Glutamatergic neuron (in vitro differentiated cells): ENCODE data around the gene CAMTA1. TPM values are rescaled to one million over a fixed set of nuclear protein-coding genes. Genes with fewer than 3 reads are reported as not detected.
A peak's percentile ranks its signal among the peaks of the same experiment; 100 is the strongest.

ENCODE experiments used
- DNase-seq: peaks from one replicate; pipeline ENCODE4 v3.0.0; 2022
- H3K27ac Mint-ChIP-seq: one replicate; pipeline ENCODE4 v1.8.0; 2020; ENCODE audit warnings: mild to moderate bottlenecking, mixed read lengths, inconsistent platforms; ENCODE audit not compliant: unreplicated experiment
- H3K27me3 Mint-ChIP-seq: one replicate; pipeline ENCODE4 v1.8.0; 2020; ENCODE audit warnings: mild to moderate bottlenecking, moderate library complexity, mixed read lengths, inconsistent platforms; ENCODE audit not compliant: unreplicated experiment
- H3K36me3 Mint-ChIP-seq: one replicate; pipeline ENCODE4 v1.8.0; 2020; ENCODE audit warnings: mild to moderate bottlenecking, mixed read lengths, inconsistent platforms; ENCODE audit not compliant: unreplicated experiment
- H3K4me1 Mint-ChIP-seq: one replicate; pipeline ENCODE4 v1.8.0; 2020; ENCODE audit warnings: mild to moderate bottlenecking, low read depth, mixed read lengths, inconsistent platforms; ENCODE audit not compliant: unreplicated experiment
- H3K4me3 Mint-ChIP-seq: one replicate; pipeline ENCODE4 v1.8.0; 2020; ENCODE audit warnings: mild to moderate bottlenecking, mixed read lengths, inconsistent platforms; ENCODE audit not compliant: unreplicated experiment
- H3K9me3 Mint-ChIP-seq: one replicate; pipeline ENCODE4 v1.8.0; 2020; ENCODE audit warnings: mild to moderate bottlenecking, moderate library complexity, mixed read lengths, inconsistent platforms; ENCODE audit not compliant: unreplicated experiment
- CTCF ChIP-seq: fragments of 200-600 bp; sonication (generic); IDR thresholded peaks from one replicate; pipeline ENCODE4 v1.5.0; 2021; ENCODE audit not compliant: partially characterized antibody, unreplicated experiment
- total RNA-seq: library from RNA; stranded (reverse); fragmentation: NEBNext Ultra II Directional; extraction: Animal tissue kit (Norgen Biotek cat#: 25700); gene quantifications from one replicate; pipeline ENCODE4 v1.2.1, GENCODE V29; 2021; ENCODE audit not compliant: unreplicated experiment

Gene CAMTA1
- total RNA-seq, 1 donor from 2014 or later: 77.2 TPM

DNA sequence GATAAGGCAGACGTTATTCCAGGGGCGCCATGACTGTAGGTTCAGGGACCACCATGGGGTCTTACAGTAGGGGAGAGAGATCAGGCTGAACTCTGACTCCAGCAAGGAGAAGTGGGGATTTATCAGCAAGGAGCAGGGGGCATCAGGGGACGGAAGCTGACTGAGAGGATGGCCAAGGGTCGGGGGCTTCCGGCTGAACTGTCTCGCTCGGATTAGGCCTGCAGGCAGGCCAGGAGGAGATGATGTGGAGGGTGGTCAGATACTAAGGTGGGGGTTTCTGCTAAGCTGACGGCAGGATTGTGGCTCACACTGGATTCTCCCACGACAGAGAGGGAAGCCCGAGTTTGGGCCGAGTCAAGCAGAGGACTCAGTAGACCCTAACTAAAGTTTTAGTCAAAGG is 798.9 kb downstream of the CAMTA1 start:
- peaks cover 4% of the 10 kb centered on the region for H3K4me1 Mint-ChIP-seq
- no peaks in the 10 kb centered on the region for H3K36me3 Mint-ChIP-seq
- peaks cover 4% of the 10 kb centered on the region for H3K9me3 Mint-ChIP-seq
- no peak overlapping the region for H3K27ac Mint-ChIP-seq
- H3K4me3 Mint-ChIP-seq: peak overlapping the region; percentile 32
- DNase-seq: no peak
- TF ChIP-seq CTCF: no peak
- H3K27me3 Mint-ChIP-seq: no peaks in the 10 kb centered on the region

- H3K9me3 Mint-ChIP-seq: peaks cover 4% of the 10 kb centered on the region
- no peak overlapping the region for H3K4me3 Mint-ChIP-seq
- DNase-seq: no peak
- no peaks in the 10 kb centered on the region for H3K36me3 Mint-ChIP-seq
- no peak for TF ChIP-seq CTCF
- H3K27ac Mint-ChIP-seq: no peak overlapping the region
- H3K4me1 Mint-ChIP-seq: peaks cover 7% of the 10 kb centered on the region
- no peaks in the 10 kb centered on the region for H3K27me3 Mint-ChIP-seq
These were observed 799.4 kb downstream of the CAMTA1 start for GRCh38 chr1:7584643-7585042.

- TF ChIP-seq CTCF: no peak
- peaks cover 7% of the 10 kb centered on the region for H3K4me1 Mint-ChIP-seq
- H3K36me3 Mint-ChIP-seq: no peaks in the 10 kb centered on the region
- no peak overlapping the region for H3K27ac Mint-ChIP-seq
- no peak overlapping the region for H3K4me3 Mint-ChIP-seq
- no peaks in the 10 kb centered on the region for H3K27me3 Mint-ChIP-seq
- H3K9me3 Mint-ChIP-seq: peaks cover 1% of the 10 kb centered on the region
- no peak for DNase-seq
These were observed 800.1 kb downstream of the CAMTA1 start for GRCh38 chr1:7585216-7585907.

DNA sequence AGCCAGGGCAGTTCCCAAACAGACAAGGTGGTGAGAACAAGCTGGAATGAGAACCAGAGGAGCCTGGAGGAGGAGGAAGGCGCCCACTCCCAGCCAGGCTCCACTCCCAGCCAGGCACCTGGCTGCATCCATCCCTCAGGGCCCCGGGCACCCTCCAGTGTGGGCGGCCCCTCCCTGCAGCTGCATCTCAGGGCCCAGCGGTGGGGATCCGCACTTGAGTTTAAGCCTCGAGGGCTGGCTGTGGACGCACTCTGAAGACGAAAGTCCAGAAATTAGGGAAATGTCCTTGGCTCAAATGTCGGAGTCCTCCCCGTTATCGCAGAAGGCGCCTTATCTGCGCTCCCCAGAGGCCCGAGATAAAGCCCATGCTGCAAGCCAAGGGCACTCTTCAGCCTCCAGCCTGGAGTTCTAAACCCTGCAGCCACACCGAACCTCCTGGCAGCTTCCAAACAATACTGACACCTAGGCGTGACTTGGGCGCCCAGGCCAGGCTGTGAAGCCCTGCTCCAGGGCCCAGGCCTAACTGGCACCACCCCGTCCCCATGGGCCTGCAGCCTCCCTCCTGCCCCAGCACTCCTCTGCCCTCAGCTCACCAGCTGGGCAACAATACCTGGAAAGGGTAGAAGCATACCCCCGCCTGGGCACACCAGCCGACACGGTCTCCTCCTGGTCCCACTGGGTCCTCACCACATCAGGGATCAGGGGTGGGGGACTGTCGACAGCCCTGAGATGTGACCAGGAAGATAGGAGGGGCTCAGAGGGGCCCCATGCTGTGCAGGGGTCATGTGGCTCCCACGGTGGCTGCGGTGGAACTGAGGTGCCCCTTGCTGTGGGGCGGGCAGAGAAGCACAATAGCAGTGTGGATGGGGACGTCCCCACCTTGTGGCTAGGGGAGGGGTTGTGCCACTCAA is 801.0 kb downstream of the CAMTA1 start:
- Mint-ChIP-seq H3K36me3 (no peaks in the 10 kb centered on the region), H3K27ac (no peak overlapping the region), H3K27me3 (no peaks in the 10 kb centered on the region), H3K9me3 (no peaks in the 10 kb centered on the region), H3K4me3 (no peak overlapping the region), H3K4me1 (peaks cover 7% of the 10 kb centered on the region)
- DNase-seq: no peak
- TF ChIP-seq CTCF: no peak
